ENCODE results near the gene SLC46A3. TPM values are rescaled to one million over a fixed set of nuclear protein-coding genes. Genes with fewer than 3 reads are reported as not detected.

SLC46A3 gene
- total and polyA plus RNA-seq, 2 of the 13 experiments (the other 11 are each of a cell fraction or from before 2014, with no cell fraction given) = not detected

- no peak for TF ChIP-seq TMF1 (CRISPR knock-in tag; IDR thresholded peaks at IDR 0.05; ENCODE audit: low read depth)
- TF ChIP-seq ZFYVE20 (CRISPR knock-in tag; IDR thresholded peaks at IDR 0.05; ENCODE audit: borderline replicate concordance, low read depth) = no peak
- TF ChIP-seq EED (CRISPR knock-in tag; IDR thresholded peaks at IDR 0.05) = 0 out of 2 replicates have a peak, but pooled peaks have one; percentile 70
- peak; percentile 82 for TF ChIP-seq TBX2 (CRISPR knock-in tag; IDR thresholded peaks at IDR 0.05; ENCODE audit: borderline replicate concordance)
- TF ChIP-seq NFIC (IDR thresholded peaks at IDR 0.05; ENCODE audit: low read length) = no peak
- TF ChIP-seq YEATS2 (CRISPR knock-in tag; IDR thresholded peaks at IDR 0.05; ENCODE audit: borderline replicate concordance) = peak; percentile 95
- TF ChIP-seq TOE1 (CRISPR knock-in tag; IDR thresholded peaks at IDR 0.05) = no peak
- TF ChIP-seq, protein P1, sequence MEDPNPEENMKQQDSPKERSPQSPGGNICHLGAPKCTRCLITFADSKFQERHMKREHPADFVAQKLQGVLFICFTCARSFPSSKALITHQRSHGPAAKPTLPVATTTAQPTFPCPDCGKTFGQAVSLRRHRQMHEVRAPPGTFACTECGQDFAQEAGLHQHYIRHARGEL (CRISPR knock-in tag; IDR thresholded peaks at IDR 0.05) = no peak
- peak; percentile 49; the same call in 1 of the 2 replicates for TF ChIP-seq BRD4 (CRISPR knock-in tag; IDR thresholded peaks at IDR 0.05)
- TF ChIP-seq PAX8 (CRISPR knock-in tag; IDR thresholded peaks at IDR 0.05; ENCODE audit: borderline replicate concordance) = no peak
- TF ChIP-seq, protein P2, sequence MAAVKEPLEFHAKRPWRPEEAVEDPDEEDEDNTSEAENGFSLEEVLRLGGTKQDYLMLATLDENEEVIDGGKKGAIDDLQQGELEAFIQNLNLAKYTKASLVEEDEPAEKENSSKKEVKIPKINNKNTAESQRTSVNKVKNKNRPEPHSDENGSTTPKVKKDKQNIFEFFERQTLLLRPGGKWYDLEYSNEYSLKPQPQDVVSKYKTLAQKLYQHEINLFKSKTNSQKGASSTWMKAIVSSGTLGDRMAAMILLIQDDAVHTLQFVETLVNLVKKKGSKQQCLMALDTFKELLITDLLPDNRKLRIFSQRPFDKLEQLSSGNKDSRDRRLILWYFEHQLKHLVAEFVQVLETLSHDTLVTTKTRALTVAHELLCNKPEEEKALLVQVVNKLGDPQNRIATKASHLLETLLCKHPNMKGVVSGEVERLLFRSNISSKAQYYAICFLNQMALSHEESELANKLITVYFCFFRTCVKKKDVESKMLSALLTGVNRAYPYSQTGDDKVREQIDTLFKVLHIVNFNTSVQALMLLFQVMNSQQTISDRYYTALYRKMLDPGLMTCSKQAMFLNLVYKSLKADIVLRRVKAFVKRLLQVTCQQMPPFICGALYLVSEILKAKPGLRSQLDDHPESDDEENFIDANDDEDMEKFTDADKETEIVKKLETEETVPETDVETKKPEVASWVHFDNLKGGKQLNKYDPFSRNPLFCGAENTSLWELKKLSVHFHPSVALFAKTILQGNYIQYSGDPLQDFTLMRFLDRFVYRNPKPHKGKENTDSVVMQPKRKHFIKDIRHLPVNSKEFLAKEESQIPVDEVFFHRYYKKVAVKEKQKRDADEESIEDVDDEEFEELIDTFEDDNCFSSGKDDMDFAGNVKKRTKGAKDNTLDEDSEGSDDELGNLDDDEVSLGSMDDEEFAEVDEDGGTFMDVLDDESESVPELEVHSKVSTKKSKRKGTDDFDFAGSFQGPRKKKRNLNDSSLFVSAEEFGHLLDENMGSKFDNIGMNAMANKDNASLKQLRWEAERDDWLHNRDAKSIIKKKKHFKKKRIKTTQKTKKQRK (IDR thresholded peaks at IDR 0.05; ENCODE audit: low read length) = no peak
- peak; percentile 77; the same call in 1 of the 2 replicates for TF ChIP-seq ZNF619 (CRISPR knock-in tag; IDR thresholded peaks at IDR 0.05)
- TF ChIP-seq POLR2G (IDR thresholded peaks at IDR 0.05; ENCODE audit: low read depth, low read length) = peak; percentile 97
- 0 out of 2 replicates have a peak, but pooled peaks have one; percentile 48 for TF ChIP-seq SALL2 (CRISPR knock-in tag; IDR thresholded peaks at IDR 0.05)
- TF ChIP-seq RFXANK (CRISPR knock-in tag; IDR thresholded peaks at IDR 0.05) = no peak
- peak; percentile 72 for TF ChIP-seq ZNF781 (CRISPR knock-in tag; IDR thresholded peaks at IDR 0.05; ENCODE audit: borderline replicate concordance, not compliant biosample characterization)
- TF ChIP-seq SATB2 (CRISPR knock-in tag; IDR thresholded peaks at IDR 0.05) = no peak
- TF ChIP-seq ZNF703 (CRISPR knock-in tag; IDR thresholded peaks at IDR 0.05; ENCODE audit: borderline replicate concordance) = no peak
- no peak for TF ChIP-seq NCOA1 (CRISPR knock-in tag; IDR thresholded peaks at IDR 0.05)
- peak; percentile 61 for TF ChIP-seq CREM (IDR thresholded peaks at IDR 0.05)
- TF ChIP-seq CREM (CRISPR knock-in tag; IDR thresholded peaks at IDR 0.05) = no peak
- TF ChIP-seq U2AF1 (optimal IDR thresholded peaks at IDR 0.05; ENCODE audit: low read depth, low read length) = no peak
- TF ChIP-seq ZNF564 (CRISPR knock-in tag; IDR thresholded peaks at IDR 0.05) = peak; percentile 89
- peak; percentile 81; the same call in 1 of the 2 replicates for TF ChIP-seq ZNF501 (CRISPR knock-in tag; IDR thresholded peaks at IDR 0.05)
- TF ChIP-seq ZNF274 (CRISPR knock-in tag; IDR thresholded peaks at IDR 0.05) = peak; percentile 90
- TF ChIP-seq HOXA3 (CRISPR knock-in tag; IDR thresholded peaks at IDR 0.05) = peak; percentile 88
- peak; percentile 71; the same call in 1 of the 2 replicates for TF ChIP-seq CBX5 (CRISPR knock-in tag; IDR thresholded peaks at IDR 0.05; ENCODE audit: borderline replicate concordance)
- peak; percentile 82; the same call in 1 of the 3 replicates for TF ChIP-seq MXI1 (IDR thresholded peaks at IDR 0.05; ENCODE audit: borderline replicate concordance, low read depth, low read length)
Observed at GRCh38 chr13:28658796-28659620, 59.8 kb downstream of the SLC46A3 start, which contains the start of gene POMP (continued).
